GM20431 (cell line): ENCODE measurements around the gene EFNA4.

Source experiments
- in situ Hi-C: fragments of 300-500 bp; cut with MseI, MboI; formaldehyde crosslinking; loops from one replicate; pipeline ENCODE4 v1.15.0; 2020; ENCODE audit warnings: low sequenced_read_pairs; ENCODE audit not compliant: unreplicated experiment

EFNA4 gene

GRCh38 chr1:155063550-155064110 lies at the start of gene EFNA4:
Gene EFNA4 (plus strand): TSS chr1:155063740. CDS start chr1:155063824, 84 bp downstream.
- in situ Hi-C loops = no loop called here

- in situ Hi-C loops = no loop called here
Observed at GRCh38 chr1:155014709-155015508, 48.6 kb upstream of the EFNA4 start.

GRCh38 chr1:155015527-155016230 lies 47.9 kb upstream of the EFNA4 start:
- in situ Hi-C loops = no loop called here

- in situ Hi-C loops = no loop called here
Observed at GRCh38 chr1:155016231-155016831, 47.2 kb upstream of the EFNA4 start.

- in situ Hi-C loops = no loop called here
Observed at GRCh38 chr1:155017041-155017945, 46.2 kb upstream of the EFNA4 start.

GRCh38 chr1:155017946-155018316 lies 45.6 kb upstream of the EFNA4 start:
- in situ Hi-C loops = no loop called here

GRCh38 chr1:155018617-155019348 lies 44.8 kb upstream of the EFNA4 start:
- in situ Hi-C loops = no loop called here

- in situ Hi-C loops = no loop called here
Observed at GRCh38 chr1:155019377-155020245, 43.9 kb upstream of the EFNA4 start.

GRCh38 chr1:155022136-155022926 lies 41.2 kb upstream of the EFNA4 start:
- in situ Hi-C loops = no loop called here

- in situ Hi-C loops = no loop called here
Observed at GRCh38 chr1:155022927-155023236, 40.7 kb upstream of the EFNA4 start.

- in situ Hi-C loops = no loop called here
Observed at GRCh38 chr1:155023627-155024026, 39.9 kb upstream of the EFNA4 start.

- in situ Hi-C loops = no loop called here
Observed at GRCh38 chr1:155024315-155024714, 39.2 kb upstream of the EFNA4 start.

GRCh38 chr1:155026154-155026553 lies 37.4 kb upstream of the EFNA4 start:
- in situ Hi-C loops = no loop called here

GRCh38 chr1:155026588-155026987 lies 37.0 kb upstream of the EFNA4 start:
- in situ Hi-C loops = no loop called here

GRCh38 chr1:155029513-155030242 lies 33.9 kb upstream of the EFNA4 start:
- in situ Hi-C loops = no loop called here

- in situ Hi-C loops = no loop called here
Observed at GRCh38 chr1:155030243-155030795, 33.2 kb upstream of the EFNA4 start.

- in situ Hi-C loops = no loop called here
Observed at GRCh38 chr1:155030899-155031298, 32.6 kb upstream of the EFNA4 start.
